Muscle of back (tissue), 11 donors: ENCODE data around the gene RNF217. TPM values are rescaled to one million over a fixed set of nuclear protein-coding genes. Genes with fewer than 3 reads are reported as not detected.
"Not testable (repeated sequence)": the region's sequence is repeated elsewhere in the genome, so short reads cannot be mapped to it uniquely, and the experiment has no call there.

Experiments
- DNase-seq, 3 donors: peaks; one replicate each; pipeline versions ENCODE4 v3.0.0 to v3.0.0-alpha.2; 2013
- polyA plus RNA-seq, 10 donors: library from polyadenylated mRNA; unstranded; fragments of 120-200 nt; gene quantifications; one replicate each; pipeline ENCODE4 v1.2.1, GENCODE V29; 2013; ENCODE audit not compliant: insufficient read length in 10 of 10

Gene RNF217
- polyA plus RNA-seq, 10 donors = 26.1 to 59.7 (median 45.1) TPM

DNA sequence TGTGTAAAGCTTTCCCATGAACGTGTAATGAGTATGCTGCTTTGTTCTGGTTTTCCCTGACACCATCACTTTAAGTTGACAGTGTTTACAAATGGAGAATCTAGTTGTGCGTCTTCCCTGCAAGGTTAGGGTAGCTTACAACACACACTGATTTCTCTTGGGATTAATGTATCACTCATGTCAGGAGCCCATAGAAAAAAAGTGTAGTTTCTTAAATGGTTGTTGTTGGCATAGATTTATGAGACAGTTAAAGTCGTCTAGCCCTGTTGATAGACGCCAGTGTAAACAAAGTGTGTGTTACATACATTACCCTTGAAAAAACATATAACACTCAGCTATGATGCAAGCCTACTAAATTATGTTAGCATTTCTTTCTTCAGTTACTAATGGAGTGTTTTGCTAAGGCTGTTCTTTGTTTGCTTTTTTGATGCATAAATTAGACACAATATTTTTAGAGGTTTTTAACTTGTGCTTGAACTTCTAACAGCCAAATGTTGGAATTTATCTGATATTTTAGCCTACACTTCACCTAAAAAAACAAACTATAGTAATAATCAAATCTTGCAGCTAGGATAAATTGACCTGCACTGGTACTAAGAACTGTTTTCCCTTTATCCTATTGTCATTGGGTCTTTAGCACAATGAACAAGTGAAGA lies 88.6 kb downstream of the RNF217 start:
- no peak for DNase-seq

DNA sequence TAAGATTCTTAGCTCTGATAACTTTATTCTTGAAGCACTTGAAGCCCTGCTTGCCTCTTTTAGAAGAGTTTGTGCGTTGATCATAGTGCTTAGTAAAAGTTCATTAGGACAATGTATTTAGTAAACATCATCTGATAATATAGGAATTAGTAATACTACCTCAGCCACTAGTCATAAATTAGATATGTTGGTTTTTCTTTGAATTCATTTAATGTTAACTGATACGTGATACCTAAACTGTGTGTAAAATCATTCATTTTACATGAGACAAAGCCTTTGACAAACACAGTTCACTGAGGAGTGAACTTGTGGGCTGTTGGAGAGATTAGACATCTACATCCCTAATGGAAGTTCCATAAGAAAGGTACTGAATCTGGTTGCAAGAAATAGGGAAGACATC lies 91.6 kb downstream of the RNF217 start:
- no peak for DNase-seq

DNA sequence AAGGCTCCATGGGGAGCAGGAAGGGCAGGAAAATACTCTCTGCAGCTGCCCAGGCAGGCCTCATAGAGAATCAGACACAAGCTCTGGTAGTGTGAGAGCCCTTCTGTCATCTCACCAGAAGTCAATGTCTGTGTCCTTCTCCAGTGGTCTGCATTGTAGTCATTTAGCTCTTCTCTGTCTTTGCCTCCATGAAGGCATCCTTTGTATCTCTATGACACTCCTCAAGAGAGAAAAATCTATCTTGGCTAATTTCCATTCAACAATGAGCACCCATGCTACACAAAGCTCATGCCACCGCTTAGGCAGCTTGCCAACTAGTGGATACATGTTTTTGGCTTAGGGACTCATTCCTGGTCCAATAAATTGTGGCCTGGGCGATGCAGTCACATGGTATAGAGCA lies 92.1 kb downstream of the RNF217 start:
- DNase-seq = no peak

DNA sequence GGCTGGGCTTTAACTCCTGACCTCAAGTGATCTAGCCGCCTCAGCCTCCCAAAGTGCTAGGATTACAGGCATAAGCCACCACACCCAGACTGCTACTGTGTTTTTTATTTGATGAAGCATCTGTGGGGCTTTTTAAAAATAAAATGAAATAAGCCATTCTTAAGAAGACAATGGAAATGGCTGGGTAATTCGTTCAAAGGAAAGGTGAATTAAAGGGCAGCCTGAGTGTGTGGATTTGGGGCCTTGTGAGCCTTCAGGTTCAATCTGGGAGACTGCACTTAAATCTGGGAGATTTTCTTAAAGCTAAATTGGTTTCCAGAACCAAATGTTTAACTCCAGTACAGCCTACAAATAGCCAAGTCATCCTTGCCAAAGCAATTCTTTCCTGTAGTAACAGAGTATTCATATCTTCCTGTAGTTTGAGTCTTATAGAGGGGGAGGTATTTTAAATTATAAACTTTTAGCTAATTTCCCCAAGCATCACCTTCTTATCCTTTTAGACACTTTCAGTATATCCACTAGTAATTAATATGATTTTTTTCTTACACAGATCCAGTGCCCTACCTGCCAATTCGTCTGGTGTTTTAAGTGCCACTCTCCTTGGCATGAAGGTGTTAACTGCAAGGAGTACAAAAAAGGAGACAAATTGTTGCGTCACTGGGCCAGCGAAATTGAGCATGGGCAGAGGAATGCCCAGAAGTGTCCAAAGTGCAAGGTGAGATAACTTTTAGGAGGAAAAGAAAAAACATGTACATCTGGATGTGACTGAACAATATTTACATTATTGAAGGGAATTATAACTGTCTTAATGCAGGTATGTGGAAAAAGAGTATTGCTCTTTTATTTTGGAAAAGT lies 95.4 kb downstream of the RNF217 start:
- peak in 1 of 3 donors; percentile 9 for DNase-seq

DNA sequence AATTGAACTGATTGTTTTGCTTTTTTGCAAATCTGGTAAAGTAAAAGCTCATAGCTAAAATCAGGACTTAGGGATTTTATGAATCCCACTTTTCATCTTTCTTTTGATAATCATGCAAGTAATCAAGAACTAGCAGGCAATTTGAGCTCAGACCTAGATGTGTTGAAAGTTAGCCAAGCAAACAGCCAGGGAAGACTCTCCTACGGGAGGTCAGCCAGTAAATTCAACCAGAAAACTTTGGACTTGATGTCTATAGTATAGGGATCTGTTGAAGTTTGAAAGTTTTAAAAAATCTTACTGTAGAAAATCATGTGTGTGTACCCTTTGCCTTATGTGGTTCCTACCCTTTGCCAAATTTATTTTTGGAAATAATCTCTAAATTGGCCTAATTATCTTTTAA lies 96.3 kb downstream of the RNF217 start:
- no peak for DNase-seq

DNA sequence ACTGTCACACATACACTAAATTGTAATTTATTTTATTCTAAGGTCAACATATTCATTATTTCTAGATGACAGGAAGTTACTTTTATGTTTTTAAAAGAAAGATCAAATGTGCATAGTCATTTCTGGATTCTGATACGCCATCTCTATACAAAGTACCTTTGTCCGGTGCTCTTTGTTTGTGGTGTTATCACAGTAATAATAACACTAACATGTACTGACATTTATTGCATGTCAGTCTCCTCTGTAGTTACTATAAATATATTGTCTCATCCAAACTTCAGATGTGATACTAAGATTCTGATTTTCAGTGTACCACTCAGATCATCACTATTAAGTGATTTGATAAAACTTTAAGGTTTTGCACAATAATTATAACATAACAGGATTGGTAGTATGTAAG lies 101.1 kb downstream of the RNF217 start:
- DNase-seq = no peak

DNA sequence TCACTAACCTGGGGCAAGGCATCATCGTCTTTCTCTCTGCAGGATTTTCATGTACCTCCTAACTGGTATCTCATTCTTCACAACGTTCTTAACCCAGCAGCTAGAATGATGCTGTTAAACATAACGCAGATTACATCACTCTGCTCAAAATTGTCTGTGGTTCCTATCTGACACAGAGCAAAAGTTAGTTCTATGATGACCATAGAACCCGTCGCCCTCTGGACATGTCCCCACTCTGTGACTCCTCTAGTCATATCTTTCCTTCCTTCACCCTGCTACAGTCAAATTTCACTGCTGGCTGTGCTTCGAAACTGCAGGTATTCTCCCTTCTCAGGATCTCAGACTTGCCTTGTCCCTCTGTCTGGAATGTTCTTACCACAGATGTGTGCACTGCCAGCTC lies 103.9 kb downstream of the RNF217 start:
- DNase-seq = no peak

DNA sequence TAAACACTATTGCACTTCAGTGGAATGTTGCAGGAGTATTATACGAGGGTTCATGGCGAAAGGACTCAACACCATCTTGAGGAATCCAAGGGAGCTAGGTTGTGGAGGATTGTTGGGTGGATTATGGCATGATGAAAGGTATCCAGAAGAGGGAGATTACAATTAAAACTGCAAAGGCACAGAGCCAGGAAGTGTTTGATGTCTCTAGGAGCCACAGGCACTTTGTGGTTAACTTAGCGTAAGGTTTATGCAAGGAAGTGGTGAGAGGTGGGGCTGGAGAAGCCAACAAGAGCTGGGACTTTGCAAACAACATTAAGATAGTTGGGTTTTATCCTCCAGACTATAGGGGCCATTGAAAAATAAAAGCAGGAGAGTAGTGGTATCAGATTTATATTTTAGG lies 104.7 kb downstream of the RNF217 start:
- peak in 1 of 3 donors; percentile 7 for DNase-seq

DNA sequence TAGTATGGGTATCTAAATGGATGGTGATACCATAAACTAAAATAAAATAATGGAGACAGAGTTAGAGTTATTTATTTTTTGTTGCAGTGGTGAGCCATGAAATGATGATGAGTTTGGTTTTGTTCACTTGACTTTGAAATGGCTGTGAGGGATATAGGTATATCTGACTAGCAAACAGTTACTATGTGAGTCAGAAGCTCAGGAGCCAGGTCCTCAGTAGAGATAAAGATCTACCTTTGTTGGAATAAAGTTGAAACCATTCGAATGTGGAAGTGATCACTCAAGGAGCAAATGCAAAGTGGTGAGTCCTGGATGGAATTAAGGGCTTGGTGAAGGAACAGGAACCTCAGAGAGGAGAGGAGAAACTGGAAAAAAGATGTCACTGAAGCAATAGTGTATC lies 105.3 kb downstream of the RNF217 start:
- DNase-seq = no peak

DNA sequence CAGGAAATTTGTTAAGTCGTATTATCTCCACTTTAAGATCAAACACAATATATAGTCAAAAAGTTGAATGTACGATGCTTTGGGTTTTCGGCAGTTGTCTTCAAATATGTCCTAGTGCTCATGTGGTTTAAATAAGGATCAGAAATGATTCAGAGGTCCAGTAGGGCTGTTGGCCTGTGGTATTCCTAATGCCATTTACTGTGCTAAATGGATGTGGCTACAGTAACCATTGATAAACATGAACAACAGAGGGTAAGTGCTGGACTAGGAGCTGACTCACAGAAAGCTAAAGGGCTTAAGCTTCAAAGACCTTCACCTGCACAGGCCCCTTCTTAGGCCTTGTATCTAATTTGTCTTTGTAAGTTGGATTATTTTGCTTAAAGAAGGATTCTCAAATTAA lies 110.8 kb downstream of the RNF217 start:
- no peak for DNase-seq

DNA sequence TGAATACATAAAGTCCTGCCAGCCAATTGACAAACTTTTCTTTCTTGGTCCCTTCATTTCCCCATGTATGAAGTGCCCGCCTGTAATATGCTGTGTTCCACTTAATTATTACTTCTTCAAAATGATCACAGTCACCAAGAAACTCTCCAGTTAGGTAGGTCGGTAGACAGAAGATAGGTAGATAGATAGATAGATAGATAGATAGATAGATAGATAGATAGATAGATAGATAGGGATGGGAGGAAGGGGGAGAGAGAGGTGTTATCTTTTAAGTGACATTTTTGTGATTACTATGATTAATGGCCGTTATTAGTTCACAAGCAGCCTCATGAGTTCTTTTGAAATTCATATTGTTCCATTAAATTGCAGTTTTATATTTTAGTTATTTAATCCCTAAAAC lies 111.9 kb downstream of the RNF217 start:
- no peak for DNase-seq

DNA sequence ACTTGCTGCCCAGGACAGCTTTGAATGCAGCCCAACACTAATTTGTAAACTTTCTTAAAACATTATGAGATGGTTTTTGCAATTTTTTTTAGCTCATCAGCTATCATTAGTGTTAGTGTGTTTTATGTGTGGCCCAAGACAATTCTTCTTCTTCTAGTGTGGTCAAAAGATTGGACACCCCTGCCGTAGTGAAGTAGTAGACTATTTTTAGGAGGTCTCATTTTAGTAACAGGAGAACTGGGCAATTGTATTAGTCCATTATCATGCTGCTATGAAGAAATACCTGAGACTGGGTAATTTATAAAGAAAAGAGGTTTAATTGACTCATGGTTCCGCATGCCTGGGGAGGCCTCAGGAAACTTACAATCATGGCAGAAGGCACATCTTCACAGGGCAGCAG lies 112.8 kb downstream of the RNF217 start:
- DNase-seq = not testable (repeated sequence)

DNA sequence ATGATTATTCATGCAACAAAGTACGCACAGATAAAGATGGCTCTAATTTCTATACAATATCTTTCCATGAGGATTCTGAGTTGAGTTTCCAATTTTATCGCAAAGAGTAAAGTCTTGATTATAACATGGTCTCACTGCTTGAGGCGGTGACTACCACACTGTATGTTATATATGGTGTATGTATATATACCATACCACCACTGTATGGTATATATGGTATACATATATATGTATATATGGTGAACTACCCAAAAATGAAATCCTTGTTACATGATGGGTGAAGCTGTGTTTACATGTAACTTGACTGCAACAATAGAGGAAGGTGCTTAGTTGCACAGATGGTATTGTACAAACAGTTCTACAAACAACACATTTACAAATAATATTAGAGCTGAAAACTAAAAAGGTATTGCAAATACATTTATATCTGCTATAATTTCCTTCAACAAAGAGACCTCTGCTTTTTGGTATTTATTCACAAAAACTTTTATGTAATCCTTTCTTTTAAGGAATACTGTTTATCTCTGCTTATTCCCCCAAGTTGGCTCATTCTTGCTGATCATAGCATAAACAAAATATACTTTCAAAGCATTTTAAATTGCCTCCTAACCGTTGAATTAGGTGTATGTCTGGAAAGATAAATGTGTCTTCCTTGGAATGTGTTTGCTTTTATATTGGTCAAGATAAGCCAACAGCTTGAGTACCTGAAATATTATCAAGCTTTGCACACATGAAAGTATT lies 113.7 kb downstream of the RNF217 start:
- no peak for DNase-seq

DNA sequence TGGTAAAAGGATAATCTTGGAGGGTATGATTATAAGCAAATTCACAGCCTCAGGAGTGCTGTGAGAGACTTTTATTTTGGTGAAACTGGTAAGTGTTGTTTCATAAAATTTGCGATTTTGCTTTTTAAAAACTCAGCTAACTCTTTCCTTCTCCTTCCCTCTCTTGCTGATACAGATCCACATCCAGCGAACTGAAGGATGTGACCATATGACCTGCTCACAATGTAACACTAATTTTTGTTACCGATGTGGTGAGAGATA lies 114.2 kb downstream of the RNF217 start:
- no peak for DNase-seq

DNA sequence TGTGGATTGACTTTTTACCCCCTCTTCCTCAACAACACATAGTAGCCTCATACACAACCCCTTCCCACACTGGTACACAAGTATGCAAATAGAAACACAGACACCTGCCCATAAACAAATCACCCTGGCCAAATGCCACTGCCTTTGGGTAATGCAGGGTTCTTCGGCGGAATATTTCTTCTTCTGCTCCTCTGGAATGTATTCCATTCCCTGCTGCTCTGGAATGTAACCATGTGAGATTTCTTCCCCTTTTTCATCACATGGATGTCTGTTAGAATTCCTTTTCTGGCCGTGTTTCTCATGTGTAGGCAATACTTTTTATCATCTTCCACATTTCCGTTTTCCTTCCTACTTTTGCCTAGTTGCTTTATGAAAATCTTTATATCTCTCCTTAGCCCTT lies 115.2 kb downstream of the RNF217 start:
- DNase-seq = no peak

DNA sequence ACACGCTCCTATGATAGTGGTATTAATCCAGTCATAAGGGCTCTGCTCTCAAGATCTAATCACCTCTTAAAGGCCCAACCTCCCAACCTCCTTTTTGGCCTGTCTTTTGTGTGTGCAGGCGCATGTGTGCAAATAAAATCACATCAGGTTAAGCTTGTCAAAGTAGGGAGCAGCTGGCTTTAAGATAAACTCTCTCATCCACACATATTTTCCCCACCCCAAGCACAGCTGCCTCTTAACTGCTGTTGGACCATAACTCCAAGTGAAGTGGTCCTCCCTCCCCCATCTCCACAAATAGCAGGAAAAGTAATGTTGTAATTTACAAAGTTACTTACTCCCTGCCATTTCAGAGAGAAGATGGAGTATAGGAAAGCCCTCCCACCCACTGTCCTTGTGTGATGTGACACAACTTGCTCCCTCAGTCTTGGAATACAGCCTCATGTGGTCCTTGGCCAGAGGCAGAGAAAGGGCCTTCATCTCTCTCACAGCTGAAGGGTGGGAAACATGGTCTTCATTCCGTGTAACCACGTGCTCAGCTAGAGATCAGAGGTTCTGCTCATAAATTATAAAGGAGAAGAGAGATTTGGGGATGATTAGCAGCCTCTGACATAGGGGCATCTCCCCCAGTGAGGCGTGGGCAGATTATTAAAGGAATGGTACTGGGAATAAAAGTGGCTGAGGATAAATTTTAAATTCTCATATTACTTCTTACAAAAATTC lies 116.5 kb downstream of the RNF217 start:
- DNase-seq = no peak

DNA sequence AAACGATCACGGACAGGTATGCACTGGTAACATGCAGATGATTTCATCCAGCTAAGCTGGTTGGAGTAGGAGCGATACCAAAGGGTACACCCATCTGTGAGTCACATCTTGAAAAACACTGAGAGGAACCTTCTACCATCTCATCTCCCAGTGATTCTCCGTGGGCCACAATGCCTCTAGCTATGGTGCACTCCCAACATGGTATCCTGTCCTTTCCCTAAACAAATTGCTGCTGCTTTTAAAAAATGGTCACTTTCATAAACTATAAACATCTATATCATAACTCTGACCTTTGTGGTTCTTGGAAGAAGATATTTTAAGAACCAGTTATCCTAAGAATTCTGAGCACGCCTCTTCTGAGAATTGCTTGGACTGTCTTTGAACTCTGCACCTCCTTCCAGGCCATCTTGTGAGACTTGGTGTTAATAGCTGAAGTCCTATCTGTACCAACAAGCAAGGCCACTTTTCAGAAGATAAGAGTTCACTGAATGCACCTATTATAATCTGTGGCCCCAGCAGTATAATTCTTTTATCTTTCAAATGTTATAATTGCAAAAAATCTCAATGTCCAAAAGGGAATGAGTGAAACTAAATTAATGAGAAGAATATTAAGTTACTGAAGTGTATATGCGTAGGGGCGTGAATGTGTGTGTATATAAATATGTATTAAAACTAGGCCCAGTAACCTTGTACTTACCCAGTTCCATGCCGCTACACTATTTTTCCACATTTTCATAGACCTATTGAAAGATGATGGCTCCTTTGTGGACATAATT lies 120.9 kb downstream of the RNF217 start:
- no peak for DNase-seq

DNA sequence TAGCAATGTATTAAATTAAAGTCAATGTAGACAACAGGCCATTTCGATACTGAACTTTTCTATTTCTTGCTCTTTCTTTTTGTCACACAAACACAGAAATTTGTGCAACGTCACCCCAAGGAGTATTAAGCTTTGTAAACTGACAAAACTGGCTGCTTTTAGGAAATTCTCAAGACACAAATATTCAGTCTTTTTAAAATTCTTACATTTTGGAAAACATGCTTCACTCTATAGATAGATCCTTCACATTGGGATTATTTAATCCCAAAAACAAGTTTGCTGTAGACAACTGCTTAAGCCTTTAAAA lies 121.4 kb downstream of the RNF217 start:
- DNase-seq = no peak

DNA sequence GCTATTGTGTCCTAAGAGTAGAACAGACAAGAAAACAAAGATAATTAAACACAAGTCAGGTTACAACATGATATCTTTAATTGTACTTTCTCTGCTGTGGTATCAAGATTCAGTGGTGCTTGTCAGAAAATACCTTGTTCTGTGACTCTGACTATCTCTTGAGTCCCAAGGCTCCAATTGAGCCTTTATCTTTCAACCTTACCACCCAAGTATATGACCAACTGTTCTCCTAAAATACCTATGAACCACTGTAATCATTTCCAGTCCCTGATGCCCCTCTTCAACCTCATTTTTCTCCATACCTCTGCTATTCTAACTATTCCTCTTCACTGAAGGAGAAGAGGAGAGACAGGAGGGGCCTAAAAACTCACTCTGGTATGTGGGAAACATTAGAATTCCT lies 124.5 kb downstream of the RNF217 start:
- no peak for DNase-seq

DNA sequence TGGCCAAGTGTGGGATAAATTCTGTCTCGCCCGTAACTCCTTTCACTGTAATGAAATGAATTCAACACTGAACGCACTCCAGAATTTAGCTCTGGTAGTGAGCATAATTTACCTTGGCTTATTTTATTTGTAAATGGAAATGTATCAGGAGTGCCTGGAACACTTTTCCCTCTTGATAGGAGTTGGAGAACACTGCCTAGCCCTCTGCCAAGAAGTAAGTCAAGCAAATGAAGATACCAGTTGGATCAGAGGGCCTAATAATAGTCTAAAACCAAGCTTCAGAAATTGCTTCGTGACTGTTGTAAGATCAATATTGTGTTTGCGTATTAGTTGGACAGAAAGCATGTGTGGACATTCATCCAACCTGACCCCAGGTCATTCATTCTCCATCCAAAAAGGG lies 126.7 kb downstream of the RNF217 start:
- DNase-seq = no peak

DNA sequence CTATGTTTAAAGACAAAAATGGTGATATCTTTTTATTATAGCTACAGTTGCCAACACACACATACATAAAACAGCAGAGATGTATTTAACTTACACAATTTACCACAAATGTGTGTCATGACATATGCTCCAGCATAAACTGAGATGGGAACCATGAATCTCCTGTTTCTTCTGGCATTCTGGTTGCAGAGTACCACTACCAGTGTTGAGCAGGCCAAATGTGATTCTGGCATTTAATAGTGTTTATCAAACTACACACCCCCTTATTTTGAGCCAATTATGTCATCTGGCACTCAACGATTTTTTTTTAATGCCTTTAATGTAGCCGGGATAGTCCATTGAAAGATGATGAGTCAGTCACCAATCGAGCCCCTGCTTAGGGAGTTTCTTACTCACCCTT lies 132.3 kb downstream of the RNF217 start:
- DNase-seq = peak in 1 of 3 donors; percentile 44
